Trophoblast cell (in vitro differentiated cells and primary cell): ENCODE results near the gene PPM1G.

Source experiments
- DNase-seq, 2 donors: peaks; one replicate each; pipeline ENCODE4 v3.0.0-alpha.2; 2016
- H2AFZ ChIP-seq: 2 replicates; pipeline ENCODE4 v1.6.1; 2013; ENCODE audit warnings: low read length, moderate library complexity, mild to moderate bottlenecking; ENCODE audit not compliant: insufficient read depth, poor library complexity
- H2AK5ac ChIP-seq: 2 replicates; pipeline ENCODE4 v1.6.1; 2013; ENCODE audit warnings: mild to moderate bottlenecking, low read length
- H2BK120ac ChIP-seq: 2 replicates; pipeline ENCODE4 v1.6.1; 2013; ENCODE audit warnings: low read length, mild to moderate bottlenecking, moderate library complexity; ENCODE audit not compliant: insufficient read depth, poor library complexity
- H2BK12ac ChIP-seq: 2 replicates; pipeline ENCODE4 v1.6.1; 2013; ENCODE audit warnings: mild to moderate bottlenecking, low read length, moderate library complexity
- H2BK5ac ChIP-seq: 2 replicates; pipeline ENCODE4 v1.6.1; 2013; ENCODE audit warnings: low read length, low read depth, moderate library complexity, mild to moderate bottlenecking; ENCODE audit not compliant: poor library complexity
- H3K14ac ChIP-seq: 2 replicates; pipeline ENCODE4 v1.6.1; 2013; ENCODE audit warnings: mild to moderate bottlenecking, low read length
- H3K18ac ChIP-seq: 2 replicates; pipeline ENCODE4 v1.6.1; 2013; ENCODE audit warnings: mild to moderate bottlenecking, low read length
- H3K23ac ChIP-seq: 2 replicates; pipeline ENCODE4 v1.6.1; 2013; ENCODE audit warnings: low read length
- H3K27ac ChIP-seq: 2 replicates; pipeline ENCODE4 v1.5.1; 2013; ENCODE audit warnings: low read depth, mild to moderate bottlenecking, inconsistent platforms, low read length, moderate library complexity
- H3K27me3 ChIP-seq: 2 replicates; pipeline ENCODE4 v1.6.1; 2013; ENCODE audit warnings: inconsistent platforms, mild to moderate bottlenecking, low read length, moderate library complexity; ENCODE audit not compliant: insufficient read depth
- H3K36me3 ChIP-seq, 2 experiments: 1 replicate in 1 of 2; 2 replicates in 1 of 2; pipeline ENCODE4 v1.6.1; 2013; ENCODE audit warnings: low read length in 2 of 2, mild to moderate bottlenecking in 2 of 2, moderate library complexity in 1 of 2; ENCODE audit not compliant: insufficient read depth in 2 of 2, control insufficient read depth in 1 of 2
- H3K4ac ChIP-seq: 2 replicates; pipeline ENCODE4 v1.6.1; 2013; ENCODE audit warnings: low read depth, mild to moderate bottlenecking, low read length, moderate library complexity
- H3K4me1 ChIP-seq, 2 experiments: 1 replicate in 1 of 2; 2 replicates in 1 of 2; pipeline ENCODE4 v1.6.1; 2013; ENCODE audit warnings: low read length in 2 of 2, mild to moderate bottlenecking in 2 of 2, moderate library complexity in 1 of 2; ENCODE audit not compliant: insufficient read depth in 2 of 2, control insufficient read depth in 1 of 2
- H3K4me2 ChIP-seq: 2 replicates; pipeline ENCODE4 v1.6.1; 2013; ENCODE audit warnings: inconsistent platforms, mild to moderate bottlenecking, low read length, moderate library complexity
- H3K4me3 ChIP-seq: 2 replicates; pipeline ENCODE4 v1.5.1; 2013; ENCODE audit warnings: mild to moderate bottlenecking, low read depth, low read length, inconsistent platforms
- H3K79me1 ChIP-seq: one replicate; pipeline ENCODE4 v1.6.1; 2013; ENCODE audit warnings: low read length
- H3K79me2 ChIP-seq: 2 replicates; pipeline ENCODE4 v1.6.1; 2013; ENCODE audit warnings: low read length, mild to moderate bottlenecking; ENCODE audit not compliant: control insufficient read depth, insufficient read depth, poor library complexity
- H3K9ac ChIP-seq: 2 replicates; pipeline ENCODE4 v1.6.1; 2013; ENCODE audit warnings: mild to moderate bottlenecking, low read length
- H3K9me3 ChIP-seq: 2 replicates; pipeline ENCODE4 v1.6.1; 2013; ENCODE audit warnings: low read depth, mild to moderate bottlenecking, control low read depth, inconsistent platforms, low read length; ENCODE audit not compliant: insufficient read depth
- H4K12ac ChIP-seq: 2 replicates; pipeline ENCODE4 v1.6.1; 2013; ENCODE audit warnings: low read depth, mild to moderate bottlenecking, low read length, moderate library complexity
- H4K8ac ChIP-seq: 2 replicates; pipeline ENCODE4 v1.6.1; 2013; ENCODE audit warnings: low read depth, mild to moderate bottlenecking, low read length, moderate library complexity
- H4K91ac ChIP-seq: one replicate; pipeline ENCODE4 v1.6.1; 2013; ENCODE audit warnings: low read depth, mild to moderate bottlenecking, low read length, moderate library complexity
- whole genome bisulfite sequencing: extraction: QIAGEN DNeasy Blood & Tissue Kit; methylation state at CpG from one replicate; pipeline ENCODE4 v1.1.7; 2013; ENCODE audit warnings: missing lambda C conversion rate; ENCODE audit not compliant: insufficient read length, insufficient coverage; ENCODE audit errors: extremely low coverage; 5-methylcytosine and 5-hydroxymethylcytosine counted together

PPM1G gene

GRCh38 chr2:27375513-27376099, 33.8 kb downstream of the PPM1G start:
- H2BK120ac ChIP-seq = no peak overlapping the region
- H3K4me2 ChIP-seq = no peak overlapping the region
- no peak overlapping the region for H4K12ac ChIP-seq
- H2AFZ ChIP-seq = no peak overlapping the region
- peaks cover 51 to 58% of the 10 kb centered on the region in 2 experiments for H3K36me3 ChIP-seq
- no peak overlapping the region for H3K14ac ChIP-seq
- DNase-seq = no peak
- no peak overlapping the region for H3K23ac ChIP-seq
- no peak overlapping the region for H2BK12ac ChIP-seq
- H3K27me3 ChIP-seq = no peaks in the 10 kb centered on the region
- no peak overlapping the region for H2BK5ac ChIP-seq
- peaks cover 4 to 5% of the 10 kb centered on the region in 2 experiments for H3K4me1 ChIP-seq
- H4K91ac ChIP-seq = no peak overlapping the region
- no peak overlapping the region for H2AK5ac ChIP-seq
- H4K8ac ChIP-seq = no peak overlapping the region
- H3K27ac ChIP-seq = no peak overlapping the region
- no peak overlapping the region for H3K18ac ChIP-seq
- H3K4me3 ChIP-seq = no peak overlapping the region
- H3K4ac ChIP-seq = no peak overlapping the region
- no CpG with 5 or more reads among the region's 20 CpGs for WGBS
- H3K9me3 ChIP-seq = no peaks in the 10 kb centered on the region
- peaks cover 10% of the 10 kb centered on the region for H3K79me2 ChIP-seq
- H3K79me1 ChIP-seq = peaks cover 13% of the 10 kb centered on the region
- H3K9ac ChIP-seq = no peak overlapping the region

- no peak overlapping the region for H3K27ac ChIP-seq
- H4K91ac ChIP-seq = no peak overlapping the region
- no peak overlapping the region for H3K9ac ChIP-seq
- no peak overlapping the region for H3K18ac ChIP-seq
- H3K79me1 ChIP-seq = peaks cover 15% of the 10 kb centered on the region
- no peak overlapping the region for H3K4me3 ChIP-seq
- H2BK12ac ChIP-seq = no peak overlapping the region
- no peak overlapping the region for H3K23ac ChIP-seq
- H3K4ac ChIP-seq = no peak overlapping the region
- H4K8ac ChIP-seq = no peak overlapping the region
- H2AK5ac ChIP-seq = no peak overlapping the region
- H2AFZ ChIP-seq = no peak overlapping the region
- peaks cover 4 to 11% of the 10 kb centered on the region in 2 experiments for H3K4me1 ChIP-seq
- H3K14ac ChIP-seq = no peak overlapping the region
- H3K36me3 ChIP-seq = peaks cover 47 to 54% of the 10 kb centered on the region in 2 experiments
- no peaks in the 10 kb centered on the region for H3K9me3 ChIP-seq
- WGBS = no CpG with 5 or more reads among the region's 5 CpGs
- H2BK5ac ChIP-seq = no peak overlapping the region
- H3K79me2 ChIP-seq = peaks cover 13% of the 10 kb centered on the region
- no peak overlapping the region for H2BK120ac ChIP-seq
- H4K12ac ChIP-seq = no peak overlapping the region
- no peak overlapping the region for H3K4me2 ChIP-seq
- DNase-seq = no peak
- H3K27me3 ChIP-seq = no peaks in the 10 kb centered on the region
Measured at GRCh38 chr2:27373567-27373966, 35.8 kb downstream of the PPM1G start.

GRCh38 chr2:27372937-27373336, 36.5 kb downstream of the PPM1G start:
- Histone ChIP-seq H3K23ac (no peak overlapping the region), H2BK12ac (no peak overlapping the region), H4K12ac (no peak overlapping the region), H3K4ac (no peak overlapping the region), H2AFZ (no peak overlapping the region), H3K4me3 (no peak overlapping the region), H4K8ac (no peak overlapping the region), H3K36me3 (peaks cover 42 to 53% of the 10 kb centered on the region in 2 experiments), H3K9me3 (no peaks in the 10 kb centered on the region), H3K18ac (no peak overlapping the region), H4K91ac (no peak overlapping the region), H3K27ac (no peak overlapping the region), H3K79me1 (peaks cover 15% of the 10 kb centered on the region), H2BK5ac (no peak overlapping the region), H2AK5ac (no peak overlapping the region), H2BK120ac (no peak overlapping the region), H3K14ac (no peak overlapping the region), H3K9ac (no peak overlapping the region), H3K4me1 (peaks cover 4 to 11% of the 10 kb centered on the region in 2 experiments), H3K79me2 (peaks cover 13% of the 10 kb centered on the region), H3K27me3 (no peaks in the 10 kb centered on the region), H3K4me2 (no peak overlapping the region)
- no CpG with 5 or more reads among the region's 6 CpGs for WGBS
- DNase-seq = no peak

DNA sequence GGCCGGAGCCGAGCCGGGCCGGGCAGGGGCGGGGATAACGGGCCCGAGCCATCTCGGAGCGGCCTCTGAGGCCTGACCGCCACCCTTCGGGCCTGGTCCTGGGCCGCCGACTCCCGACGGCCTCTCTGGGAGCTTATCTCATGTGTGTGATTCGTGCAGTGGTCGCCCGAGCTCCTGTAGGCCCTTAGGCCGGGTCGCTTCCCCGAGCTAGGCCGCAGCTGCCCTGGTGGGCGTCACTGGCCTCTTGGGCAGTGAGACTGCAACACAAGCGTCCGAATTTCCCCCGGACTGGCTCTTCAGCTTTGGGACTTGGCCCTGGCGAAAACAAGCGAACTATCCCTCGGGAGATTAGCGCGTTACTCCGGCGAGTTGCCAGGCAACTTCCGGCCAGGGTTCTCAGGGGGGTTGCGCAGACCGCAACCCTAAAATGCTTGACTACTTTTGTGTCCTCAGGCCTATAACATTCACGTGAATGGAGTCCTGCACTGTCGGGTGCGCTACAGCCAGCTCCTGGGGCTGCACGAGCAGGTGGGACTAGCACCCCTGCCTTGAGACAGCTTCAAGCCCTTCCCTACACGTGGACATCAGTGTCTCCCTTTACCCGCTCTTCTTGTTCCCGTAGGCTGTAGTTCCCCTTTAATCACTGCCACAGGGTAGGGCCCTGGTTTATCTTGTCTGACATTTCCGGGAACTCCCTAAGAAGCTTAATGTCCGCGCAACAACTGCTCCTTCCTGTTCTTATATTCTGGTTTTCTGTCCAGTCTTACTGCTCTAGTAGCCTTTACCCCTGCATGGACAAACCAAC, 38.4 kb downstream of the PPM1G start:
- peak overlapping the region; percentile 96 for H2AK5ac ChIP-seq
- H3K27me3 ChIP-seq = no peaks in the 10 kb centered on the region
- peaks cover 4 to 11% of the 10 kb centered on the region in 2 experiments for H3K4me1 ChIP-seq
- peak overlapping the region; percentile 82 for H3K18ac ChIP-seq
- H3K14ac ChIP-seq = peak overlapping the region; percentile 67
- H2BK12ac ChIP-seq = no peak overlapping the region
- H3K4me2 ChIP-seq = peak overlapping the region; percentile 86
- H3K4ac ChIP-seq = peak overlapping the region; percentile 67
- peaks cover 15% of the 10 kb centered on the region for H3K79me1 ChIP-seq
- peak overlapping the region; percentile 99 for H3K4me3 ChIP-seq
- WGBS = no CpG with 5 or more reads among the region's 46 CpGs
- H2BK5ac ChIP-seq = peak overlapping the region; percentile 80
- DNase-seq = peak; percentile 18 to 55
- peaks cover 36 to 52% of the 10 kb centered on the region in 2 experiments for H3K36me3 ChIP-seq
- H4K91ac ChIP-seq = peak overlapping the region; percentile 90
- H4K12ac ChIP-seq = peak overlapping the region; percentile 83
- H3K79me2 ChIP-seq = peaks cover 13% of the 10 kb centered on the region
- H3K9ac ChIP-seq = peak overlapping the region; percentile 94
- H3K23ac ChIP-seq = no peak overlapping the region
- H3K27ac ChIP-seq = peak overlapping the region; percentile 29
- H3K9me3 ChIP-seq = no peaks in the 10 kb centered on the region
- peak overlapping the region; percentile 97 for H4K8ac ChIP-seq
- H2BK120ac ChIP-seq = peak overlapping the region; percentile 61
- H2AFZ ChIP-seq = peak overlapping the region; percentile 68
